ACC112 (cell line): ENCODE results near the gene PTPN11.
"Not testable (repeated sequence)": the region's sequence is repeated elsewhere in the genome, so short reads cannot be mapped to it uniquely, and the experiment has no call there.

Experiments used
- H2AFZ ChIP-seq: fragments of 200-600 bp; sonication (generic); one replicate; pipeline ENCODE4 v1.6.0; 2017; ENCODE audit warnings: antibody characterized with exemption, low read length; ENCODE audit not compliant: unreplicated experiment
- H3K27ac ChIP-seq: fragments of 200-600 bp; sonication (generic); 2 replicates; pipeline ENCODE4 v1.5.1; 2014; ENCODE audit warnings: low read depth, mild to moderate bottlenecking, antibody characterized with exemption, low read length, moderate library complexity
- H3K27me3 ChIP-seq: fragments of 200-600 bp; sonication (generic); 2 replicates; pipeline ENCODE4 v1.6.1; 2014; ENCODE audit warnings: mild to moderate bottlenecking, antibody characterized with exemption, low read length, moderate library complexity, mixed read lengths; ENCODE audit not compliant: insufficient read depth
- H3K36me3 ChIP-seq: fragments of 200-600 bp; sonication (generic); 2 replicates; pipeline ENCODE4 v1.6.1; 2016; ENCODE audit warnings: mild to moderate bottlenecking, antibody characterized with exemption, low read length, moderate library complexity, mixed read lengths; ENCODE audit not compliant: insufficient read depth
- H3K4me1 ChIP-seq: fragments of 200-600 bp; sonication (generic); one replicate; pipeline ENCODE4 v1.6.1; 2016; ENCODE audit warnings: low read length, mixed read lengths; ENCODE audit not compliant: insufficient read depth, unreplicated experiment, control insufficient read depth
- H3K4me3 ChIP-seq: fragments of 200-600 bp; sonication (generic); 2 replicates; pipeline ENCODE4 v1.5.1; 2014; ENCODE audit warnings: mild to moderate bottlenecking, low read depth, low read length
- H3K79me2 ChIP-seq: fragments of 200-600 bp; sonication (generic); one replicate; pipeline ENCODE4 v1.6.0; 2016; ENCODE audit warnings: low read length; ENCODE audit not compliant: control insufficient read depth, unreplicated experiment, insufficient read depth

The PTPN11 gene

DNA sequence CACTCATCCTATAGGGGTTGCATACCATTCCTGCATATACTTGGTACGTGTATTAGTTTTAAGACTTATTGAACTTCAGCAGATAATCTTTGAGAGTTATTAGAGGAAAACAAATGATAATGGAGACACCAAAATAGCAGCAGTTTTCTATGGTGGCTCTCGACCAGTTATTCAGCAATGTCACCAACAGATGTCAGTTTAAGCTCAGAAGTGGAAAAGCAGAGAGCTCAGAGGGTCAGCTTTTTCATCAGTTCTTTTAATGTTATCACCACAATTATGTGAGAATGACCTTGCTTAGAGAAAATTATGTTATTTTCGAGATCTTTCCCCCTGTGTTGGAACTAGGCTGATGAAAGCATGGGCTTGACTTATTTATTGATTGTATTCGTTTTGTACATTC, 32.0 kb downstream of the PTPN11 start:
- Histone ChIP-seq H3K36me3 (peaks cover 12% of the 10 kb centered on the region), H3K79me2 (no peaks in the 10 kb centered on the region), H3K4me3 (no peak overlapping the region), H2AFZ (no peak overlapping the region), H3K4me1 (peaks cover 4% of the 10 kb centered on the region), H3K27me3 (no peaks in the 10 kb centered on the region), H3K27ac (no peak overlapping the region)

GRCh38 chr12:112456029-112456428, 37.3 kb downstream of the PTPN11 start:
- no peaks in the 10 kb centered on the region for H3K27me3 ChIP-seq
- H3K79me2 ChIP-seq = no peaks in the 10 kb centered on the region
- no peak overlapping the region for H2AFZ ChIP-seq
- no peak overlapping the region for H3K27ac ChIP-seq
- H3K4me1 ChIP-seq = no peaks in the 10 kb centered on the region
- no peak overlapping the region for H3K4me3 ChIP-seq
- peaks cover 6% of the 10 kb centered on the region; the same call in 1 of the 2 replicates for H3K36me3 ChIP-seq

- H3K79me2 ChIP-seq, H3K27ac ChIP-seq, H3K4me3 ChIP-seq, H3K36me3 ChIP-seq, H3K4me1 ChIP-seq, H2AFZ ChIP-seq, H3K27me3 ChIP-seq: not testable (repeated sequence)
Measured at GRCh38 chr12:112457142-112457541, 38.4 kb downstream of the PTPN11 start.

- H3K36me3 ChIP-seq = peaks cover 6% of the 10 kb centered on the region; the same call in 1 of the 2 replicates
- H3K27ac ChIP-seq = no peak overlapping the region
Measured at GRCh38 chr12:112458330-112458729, 39.6 kb downstream of the PTPN11 start.

DNA sequence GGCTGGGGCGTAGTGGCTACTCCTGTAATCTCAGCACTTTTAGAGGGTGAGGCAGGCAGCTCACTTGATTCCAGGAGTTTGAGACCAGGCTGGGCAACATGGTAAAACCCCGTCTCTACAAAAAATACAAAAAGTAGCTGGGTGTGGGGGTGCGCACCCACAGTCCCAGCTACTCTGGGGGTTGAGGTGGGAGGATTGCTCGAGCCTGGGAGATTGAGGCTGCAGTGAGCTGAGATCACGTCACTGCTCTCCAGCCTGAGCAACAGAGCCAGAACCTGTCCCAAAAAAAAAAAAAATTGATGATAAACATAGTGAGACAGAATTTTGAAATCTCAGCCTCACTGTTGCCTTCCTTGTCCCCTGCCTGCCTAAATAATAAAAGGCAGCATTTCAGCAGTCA, 40.0 kb downstream of the PTPN11 start:
- Histone ChIP-seq H3K4me1 (no peaks in the 10 kb centered on the region), H3K36me3 (peaks cover 6% of the 10 kb centered on the region; the same call in 1 of the 2 replicates), H3K27me3 (no peaks in the 10 kb centered on the region), H2AFZ (no peak overlapping the region), H3K4me3 (no peak overlapping the region), H3K27ac (no peak overlapping the region), H3K79me2 (no peaks in the 10 kb centered on the region)

More at GRCh38 chr12:112458330-112458729, 39.6 kb downstream of the PTPN11 start:
- Histone ChIP-seq H3K4me1 (no peaks in the 10 kb centered on the region), H2AFZ (no peak overlapping the region), H3K79me2 (no peaks in the 10 kb centered on the region), H3K27me3 (no peaks in the 10 kb centered on the region), H3K4me3 (no peak overlapping the region)

DNA sequence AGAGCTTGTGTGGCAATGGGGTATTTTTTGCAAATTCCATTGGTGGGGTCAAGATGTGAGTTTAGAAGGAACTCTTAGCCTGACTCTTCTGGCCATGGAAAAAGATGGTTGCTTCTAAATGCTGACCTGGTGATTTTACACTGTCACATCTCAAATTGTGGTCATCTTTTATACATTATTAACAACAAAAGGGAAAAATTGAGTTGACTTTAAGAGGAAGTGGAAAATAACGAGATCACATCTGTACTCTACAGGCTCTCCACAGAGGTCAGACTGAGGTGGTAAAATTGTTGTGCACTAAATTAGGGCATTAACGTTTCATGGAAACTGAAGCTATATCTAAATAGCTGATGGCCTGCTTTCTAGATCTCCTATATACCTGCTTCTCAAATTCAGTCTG, 44.7 kb downstream of the PTPN11 start:
- Histone ChIP-seq H3K27ac (no peak overlapping the region), H3K79me2 (no peaks in the 10 kb centered on the region), H3K36me3 (peaks cover 7% of the 10 kb centered on the region), H3K4me3 (no peak overlapping the region), H3K27me3 (no peaks in the 10 kb centered on the region), H2AFZ (no peak overlapping the region), H3K4me1 (no peaks in the 10 kb centered on the region)

DNA sequence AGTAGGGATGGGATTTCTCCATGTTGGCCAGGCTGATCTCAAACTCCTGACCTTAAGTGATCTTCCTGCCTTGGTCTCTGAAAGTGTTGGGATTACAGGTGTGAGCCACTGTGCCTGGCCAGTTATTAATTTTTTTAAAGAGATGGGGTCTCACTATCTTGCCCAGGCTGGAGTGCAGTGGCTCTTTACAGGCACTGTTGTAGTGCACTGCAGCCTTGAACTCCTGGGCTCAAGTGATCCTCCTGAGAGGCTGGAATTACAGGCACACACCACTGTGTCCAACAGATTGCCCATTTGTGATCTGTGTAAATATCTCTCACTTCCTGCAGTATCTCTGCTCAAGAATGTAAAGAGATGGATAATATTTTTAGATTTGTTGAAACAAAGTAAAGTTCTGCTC, 45.9 kb downstream of the PTPN11 start:
- Histone ChIP-seq H3K36me3 (peaks cover 7% of the 10 kb centered on the region), H2AFZ (no peak overlapping the region), H3K4me1 (no peaks in the 10 kb centered on the region), H3K27ac (no peak overlapping the region), H3K27me3 (no peaks in the 10 kb centered on the region), H3K4me3 (no peak overlapping the region), H3K79me2 (no peaks in the 10 kb centered on the region)

DNA sequence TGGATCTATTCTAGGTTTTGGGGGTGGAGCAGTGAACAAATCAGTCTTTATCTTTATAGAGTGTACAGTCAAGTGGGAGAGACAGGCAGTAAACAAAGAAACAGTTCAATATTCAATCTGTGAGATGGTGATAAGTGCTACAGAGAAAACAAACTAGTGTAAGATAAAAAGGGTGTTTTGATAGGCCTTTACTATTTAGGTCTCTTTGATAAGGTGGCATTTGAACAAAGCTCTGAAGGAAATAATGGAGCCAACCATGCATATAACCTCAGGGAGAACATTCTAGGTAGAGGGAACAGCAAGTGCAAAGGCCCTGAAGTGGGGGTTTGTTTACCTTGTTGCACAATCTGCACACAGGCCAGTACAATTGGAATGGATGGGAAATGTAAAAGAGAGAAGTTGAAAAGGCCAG, 47.3 kb downstream of the PTPN11 start:
- no peak overlapping the region for H2AFZ ChIP-seq
- H3K4me1 ChIP-seq = no peaks in the 10 kb centered on the region
- H3K27me3 ChIP-seq = no peaks in the 10 kb centered on the region
- peaks cover 3% of the 10 kb centered on the region for H3K79me2 ChIP-seq
- H3K36me3 ChIP-seq = peaks cover 7% of the 10 kb centered on the region
- H3K27ac ChIP-seq = no peak overlapping the region
- H3K4me3 ChIP-seq = no peak overlapping the region

DNA sequence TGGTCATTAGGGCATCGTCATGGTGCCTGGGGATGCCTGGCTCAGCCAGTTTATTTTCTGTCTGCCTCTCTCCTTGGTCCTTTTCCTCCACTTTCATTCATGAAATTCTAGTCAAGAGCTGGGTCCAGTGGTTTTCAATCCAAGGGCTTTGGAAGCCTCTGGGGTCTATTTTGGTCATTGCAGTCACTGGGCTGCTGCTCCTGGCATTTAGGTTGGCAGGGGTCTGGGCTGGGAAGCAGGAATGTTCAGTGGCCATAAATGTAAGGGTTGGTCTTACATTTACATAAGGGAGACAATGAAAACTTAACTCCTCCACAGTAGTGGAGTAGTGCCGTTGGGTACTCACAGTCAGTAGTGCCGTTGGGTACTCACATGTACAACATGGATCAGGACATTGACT, 48.1 kb downstream of the PTPN11 start:
- no peaks in the 10 kb centered on the region for H3K4me1 ChIP-seq
- peaks cover 7% of the 10 kb centered on the region for H3K36me3 ChIP-seq
- H3K27ac ChIP-seq = no peak overlapping the region
- no peaks in the 10 kb centered on the region for H3K27me3 ChIP-seq
- no peak overlapping the region for H3K4me3 ChIP-seq
- peaks cover 3% of the 10 kb centered on the region for H3K79me2 ChIP-seq
- H2AFZ ChIP-seq = no peak overlapping the region

- H2AFZ ChIP-seq = no peak overlapping the region
- peaks cover 14% of the 10 kb centered on the region for H3K36me3 ChIP-seq
- peaks cover 3% of the 10 kb centered on the region for H3K79me2 ChIP-seq
- no peaks in the 10 kb centered on the region for H3K4me1 ChIP-seq
- no peak overlapping the region for H3K4me3 ChIP-seq
- H3K27ac ChIP-seq = no peak overlapping the region
- H3K27me3 ChIP-seq = no peaks in the 10 kb centered on the region
Measured at GRCh38 chr12:112468046-112468445, 49.3 kb downstream of the PTPN11 start.

DNA sequence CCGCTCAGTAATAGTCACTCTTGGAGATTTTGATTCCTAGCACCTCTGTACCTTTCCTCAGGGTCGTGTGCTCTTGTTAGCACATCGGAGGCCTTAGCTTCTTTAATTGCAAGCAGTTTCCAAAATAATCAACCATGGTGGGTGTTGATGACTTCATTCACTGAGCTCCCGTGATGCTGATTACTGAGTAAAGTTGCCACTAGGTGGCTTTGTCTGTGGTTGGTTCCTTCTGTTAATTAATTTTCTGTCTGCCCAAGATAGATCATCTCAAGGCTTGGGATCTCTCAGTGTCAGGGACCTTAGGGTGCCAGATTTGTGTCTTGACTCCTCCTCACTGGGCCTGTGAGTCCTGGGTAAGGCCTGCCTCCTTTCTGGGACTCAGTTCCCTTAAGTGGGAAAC, 54.3 kb downstream of the PTPN11 start:
- H3K4me3 ChIP-seq = no peak overlapping the region

More for the DNA sequence above, 54.3 kb downstream of the PTPN11 start:
- Histone ChIP-seq H2AFZ (no peak overlapping the region), H3K4me1 (no peaks in the 10 kb centered on the region), H3K79me2 (peaks cover 3% of the 10 kb centered on the region), H3K27me3 (no peaks in the 10 kb centered on the region), H3K36me3 (peaks cover 32% of the 10 kb centered on the region), H3K27ac (no peak overlapping the region)
